ENCODE measurements around the gene ITGAV. TPM values are rescaled to one million over a fixed set of nuclear protein-coding genes. Genes with fewer than 3 reads are reported as not detected.

The ITGAV gene
- total and polyA plus RNA-seq, 12 donors, result 17.2 to 292 (median 223) TPM

DNA sequence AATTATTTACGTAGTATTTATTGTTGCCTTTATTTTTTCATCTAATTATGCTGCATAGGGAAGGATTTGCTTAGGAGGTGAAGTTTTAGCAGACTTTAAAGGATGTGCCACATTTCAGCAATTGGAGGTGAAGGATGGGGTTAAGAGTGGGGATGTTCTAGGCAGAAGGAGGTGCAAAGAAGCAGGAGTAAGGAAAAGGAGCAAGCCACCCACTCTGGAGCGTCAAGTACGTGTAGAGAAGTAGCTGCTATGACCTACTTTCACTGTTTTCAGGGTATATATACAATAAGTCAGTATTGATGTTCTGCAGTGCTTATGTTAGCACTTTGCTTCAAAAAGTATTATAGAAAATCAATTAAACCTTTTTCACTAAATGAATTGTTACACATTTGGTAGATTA lies 34.4 kb downstream of the ITGAV start:
- Histone ChIP-seq H3K4me3 (no peak overlapping the region), H3K4me1 (peaks cover 0 to 14% (median 3%) of the 10 kb centered on the region in 9 donors), H3K27ac (no peak overlapping the region), H3K36me3 (peaks cover 0 to 64% (median 10%) of the 10 kb centered on the region in 9 donors), H3K9me3 (no peaks in the 10 kb centered on the region), H3K27me3 (no peaks in the 10 kb centered on the region)
- intact Hi-C loops (cut with DNase I), result no loop called here
- no peak for TF ChIP-seq CTCF (IDR thresholded peaks at IDR 0.05)
- ATAC-seq (no peak), DNase-seq (no peak)
- 97% methylated on average over 3 of the region's 3 CpGs for WGBS, 2 donors

DNA sequence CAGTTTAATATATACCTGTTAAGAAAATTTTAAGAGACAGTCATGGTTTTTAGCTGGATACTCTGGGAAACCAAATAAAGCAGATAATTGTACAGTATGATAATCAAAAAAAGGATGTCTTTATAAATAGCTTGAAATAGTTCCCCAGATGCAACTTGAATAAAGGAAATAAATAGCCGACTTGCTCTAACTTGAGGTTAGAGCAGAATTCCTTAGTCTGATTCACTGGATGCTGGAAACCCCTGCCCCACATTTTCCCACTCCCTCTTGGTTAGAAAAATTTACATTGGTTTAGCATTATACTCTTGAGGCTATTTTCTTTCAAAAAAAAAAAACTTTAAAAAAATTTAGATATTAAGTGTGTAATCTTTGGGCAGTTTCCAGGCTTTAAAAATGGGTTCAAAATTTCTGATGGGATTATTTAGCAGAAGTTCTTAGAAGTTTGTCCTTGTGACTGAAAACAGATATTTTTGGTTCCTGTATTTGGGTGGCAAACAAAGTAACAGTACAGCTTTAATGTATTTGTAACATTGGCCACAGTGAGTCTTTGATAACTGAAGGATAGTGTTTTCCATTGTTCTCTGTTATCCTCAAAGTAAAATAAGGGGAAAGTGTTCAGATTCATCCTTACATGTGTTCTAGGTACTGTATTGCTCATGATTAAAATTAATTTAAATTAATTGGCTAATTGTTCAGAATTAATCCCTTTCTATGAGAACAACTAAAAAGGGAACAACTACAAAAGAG lies 39.6 kb downstream of the ITGAV start:
- Histone ChIP-seq H3K36me3 (peaks cover 0 to 49% (median 0%) of the 10 kb centered on the region in 9 donors), H3K4me1 (peaks cover 0 to 22% (median 3%) of the 10 kb centered on the region in 9 donors), H3K9me3 (no peaks in the 10 kb centered on the region), H3K4me3 (no peak overlapping the region), H3K27me3 (no peaks in the 10 kb centered on the region), H3K27ac (no peak overlapping the region)
- 58 to 59% methylated on average over 1 of the region's 1 CpG for WGBS, 2 donors
- ATAC-seq (no peak), DNase-seq (no peak)
- no peak for TF ChIP-seq CTCF (IDR thresholded peaks at IDR 0.05)
- intact Hi-C loops (cut with DNase I), result no loop called here

- no peak for TF ChIP-seq CTCF (IDR thresholded peaks at IDR 0.05)
- Histone ChIP-seq H3K4me3 (no peak overlapping the region), H3K27ac (no peak overlapping the region), H3K4me1 (peaks cover 0 to 22% (median 3%) of the 10 kb centered on the region in 9 donors), H3K36me3 (peaks cover 0 to 46% (median 3%) of the 10 kb centered on the region in 9 donors), H3K27me3 (no peaks in the 10 kb centered on the region), H3K9me3 (no peaks in the 10 kb centered on the region)
- DNase-seq (no peak), ATAC-seq (no peak)
- intact Hi-C loops (cut with DNase I), result loop anchor here in 1 of 10 donors (10.0 kb wide), 1 partner anchor 48 kb away; no protein-coding TSS in a partner anchor
- WGBS, 2 donors, result 97 to 98% methylated on average over 2 of the region's 2 CpGs
Observed at GRCh38 chr2:186632417-186632816, 42.6 kb downstream of the ITGAV start.

DNA sequence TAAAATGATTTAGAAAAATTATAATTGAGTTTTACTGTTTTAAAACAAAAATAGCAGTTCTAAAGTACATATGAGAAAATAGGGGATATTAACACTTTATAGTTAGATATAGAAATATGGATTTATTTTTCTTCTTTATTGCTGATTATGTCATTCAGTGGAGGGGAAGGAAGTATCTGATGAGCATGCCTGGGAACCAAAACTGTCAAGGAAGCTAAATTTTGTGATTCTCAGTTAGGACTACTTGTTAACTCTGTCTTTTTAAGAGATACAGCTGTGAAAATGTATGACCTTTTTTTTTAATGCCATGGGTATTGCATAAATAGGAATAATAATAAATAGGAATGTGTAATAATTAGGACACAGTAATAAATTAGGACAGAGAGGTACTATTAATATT lies 44.8 kb downstream of the ITGAV start:
- intact Hi-C loops (cut with DNase I), result loop anchor here in 2 of 10 donors (5.0 to 10.0 kb wide), 2 partner anchors 42 to 50 kb away; partner anchors contain the start of gene ITGAV (in 1 of the 2)
- Histone ChIP-seq H3K9me3 (no peaks in the 10 kb centered on the region), H3K27ac (no peak overlapping the region), H3K27me3 (no peaks in the 10 kb centered on the region), H3K4me1 (peaks cover 0 to 22% (median 0%) of the 10 kb centered on the region in 9 donors), H3K36me3 (peaks cover 0 to 62% (median 5%) of the 10 kb centered on the region in 9 donors), H3K4me3 (no peak overlapping the region)
- ATAC-seq, result no peak
- TF ChIP-seq CTCF (IDR thresholded peaks at IDR 0.05), result no peak
- DNase-seq, result no peak

Data from heart right ventricle (tissue), 16 donors.